SK-N-SH treated with all-trans-retinoic acid at 6 μM for 48 hours (cell line): ENCODE results near the gene MARK1.

Experiments used
- ATAC-seq: fragments of 200-7000 bp; cut with Tn5 transposase; 3 replicates; pipeline ENCODE4 v1.9.1; 2020; ENCODE audit warnings: mild to moderate bottlenecking, moderate library complexity
- ARNTL ChIP-seq: fragments of 450-650 bp; formaldehyde crosslinking; IDR thresholded peaks from 2 replicates; pipeline ENCODE4 v1.5.0; 2020; ENCODE audit warnings: low read depth, mild to moderate bottlenecking, moderate library complexity, borderline replicate concordance
- BACH2 ChIP-seq: fragments of 250-450 bp; sonication (Bioruptor Pico); IDR thresholded peaks from 2 replicates; pipeline ENCODE4 v1.9.0; 2021; ENCODE audit warnings: mild to moderate bottlenecking, borderline replicate concordance
- CSDC2 ChIP-seq: fragments of 250-450 bp; sonication (Bioruptor Pico); IDR thresholded peaks from 2 replicates; pipeline ENCODE4 v1.5.0; 2020; ENCODE audit warnings: mild to moderate bottlenecking, moderate library complexity
- ESRRG ChIP-seq: fragments of 250-450 bp; sonication (Bioruptor Pico); IDR thresholded peaks from 2 replicates; pipeline ENCODE4 v1.6.1; 2021; ENCODE audit warnings: mild to moderate bottlenecking
- GLIS3 ChIP-seq: fragments of 250-450 bp; sonication (Bioruptor Pico); IDR thresholded peaks from 2 replicates; pipeline ENCODE4 v1.5.0; 2020; ENCODE audit warnings: mild to moderate bottlenecking, moderate library complexity
- ISL1 ChIP-seq: fragments of 250-450 bp; sonication (Bioruptor Pico); IDR thresholded peaks from 2 replicates; pipeline ENCODE4 v2.1.2; 2022; ENCODE audit warnings: mild to moderate bottlenecking, moderate library complexity
- OSR1 ChIP-seq: fragments of 250-450 bp; sonication (Bioruptor Pico); IDR thresholded peaks from 2 replicates; pipeline ENCODE4 v1.8.0; 2022; ENCODE audit warnings: moderate library complexity, mild to moderate bottlenecking, inconsistent platforms
- PATZ1 ChIP-seq: fragments of 250-450 bp; sonication (Bioruptor Pico); IDR thresholded peaks from 2 replicates; pipeline ENCODE4 v1.8.0; 2020; ENCODE audit warnings: mild to moderate bottlenecking, moderate library complexity, borderline replicate concordance
- POU6F1 ChIP-seq: fragments of 250-450 bp; sonication (Bioruptor Pico); IDR thresholded peaks from 2 replicates; pipeline ENCODE4 v1.8.0; 2021; ENCODE audit warnings: low read depth, mild to moderate bottlenecking, moderate library complexity, borderline replicate concordance
- PPARA ChIP-seq: fragments of 250-450 bp; sonication (Bioruptor Pico); IDR thresholded peaks from 2 replicates; pipeline ENCODE4 v1.5.0; 2020; ENCODE audit warnings: mild to moderate bottlenecking, borderline replicate concordance
- SNAI2 ChIP-seq: fragments of 250-450 bp; sonication (Bioruptor Pico); IDR thresholded peaks from 2 replicates; pipeline ENCODE4 v1.5.0; 2020; ENCODE audit warnings: mild to moderate bottlenecking, moderate library complexity
- TCF4 ChIP-seq: fragments of 250-450 bp; sonication (Bioruptor Pico); IDR thresholded peaks from 2 replicates; pipeline ENCODE4 v1.8.0; 2021; ENCODE audit warnings: mild to moderate bottlenecking, moderate library complexity, borderline replicate concordance
- TOX ChIP-seq: fragments of 250-450 bp; sonication (Bioruptor Pico); IDR thresholded peaks from 2 replicates; pipeline ENCODE4 v1.8.0; 2021; ENCODE audit warnings: mild to moderate bottlenecking, moderate library complexity, borderline replicate concordance
- ZC3H10 ChIP-seq: fragments of 250-450 bp; sonication (Bioruptor Pico); IDR thresholded peaks from 2 replicates; pipeline ENCODE4 v1.5.1; 2021; ENCODE audit warnings: mild to moderate bottlenecking, moderate library complexity
- ZFP3 ChIP-seq: fragments of 250-450 bp; sonication (Bioruptor Pico); IDR thresholded peaks from 2 replicates; pipeline ENCODE4 v1.5.0; 2020; ENCODE audit warnings: mild to moderate bottlenecking, moderate library complexity
- ZFP30 ChIP-seq: fragments of 450-650 bp; formaldehyde crosslinking; IDR thresholded peaks from 2 replicates; pipeline ENCODE4 v1.5.0; 2022; ENCODE audit warnings: mild to moderate bottlenecking, moderate library complexity
- ZNF565 ChIP-seq: fragments of 450-650 bp; formaldehyde crosslinking; conservative IDR thresholded peaks from 2 replicates; pipeline ENCODE4 v1.5.0; 2020; ENCODE audit warnings: low read depth, mild to moderate bottlenecking, moderate library complexity
- ZNF70 ChIP-seq: fragments of 450-650 bp; formaldehyde crosslinking; IDR thresholded peaks from 2 replicates; pipeline ENCODE4 v1.5.0; 2020; ENCODE audit warnings: mild to moderate bottlenecking, moderate library complexity
- ZNF8 ChIP-seq: fragments of 450-650 bp; formaldehyde crosslinking; IDR thresholded peaks from 2 replicates; pipeline ENCODE4 v1.5.0; 2020; ENCODE audit warnings: mild to moderate bottlenecking, moderate library complexity
- TF ChIP-seq, protein P1 (sequence below): fragments of 250-450 bp; sonication (Bioruptor Pico); IDR thresholded peaks from 2 replicates; pipeline ENCODE4 v1.5.1; 2020; ENCODE audit warnings: low read depth, mild to moderate bottlenecking, moderate library complexity
- TF ChIP-seq, protein P2 (sequence below): fragments of 250-450 bp; sonication (Bioruptor Pico); IDR thresholded peaks from 2 replicates; pipeline ENCODE4 v1.5.0; 2020; ENCODE audit warnings: mild to moderate bottlenecking, moderate library complexity

The MARK1 gene

DNA sequence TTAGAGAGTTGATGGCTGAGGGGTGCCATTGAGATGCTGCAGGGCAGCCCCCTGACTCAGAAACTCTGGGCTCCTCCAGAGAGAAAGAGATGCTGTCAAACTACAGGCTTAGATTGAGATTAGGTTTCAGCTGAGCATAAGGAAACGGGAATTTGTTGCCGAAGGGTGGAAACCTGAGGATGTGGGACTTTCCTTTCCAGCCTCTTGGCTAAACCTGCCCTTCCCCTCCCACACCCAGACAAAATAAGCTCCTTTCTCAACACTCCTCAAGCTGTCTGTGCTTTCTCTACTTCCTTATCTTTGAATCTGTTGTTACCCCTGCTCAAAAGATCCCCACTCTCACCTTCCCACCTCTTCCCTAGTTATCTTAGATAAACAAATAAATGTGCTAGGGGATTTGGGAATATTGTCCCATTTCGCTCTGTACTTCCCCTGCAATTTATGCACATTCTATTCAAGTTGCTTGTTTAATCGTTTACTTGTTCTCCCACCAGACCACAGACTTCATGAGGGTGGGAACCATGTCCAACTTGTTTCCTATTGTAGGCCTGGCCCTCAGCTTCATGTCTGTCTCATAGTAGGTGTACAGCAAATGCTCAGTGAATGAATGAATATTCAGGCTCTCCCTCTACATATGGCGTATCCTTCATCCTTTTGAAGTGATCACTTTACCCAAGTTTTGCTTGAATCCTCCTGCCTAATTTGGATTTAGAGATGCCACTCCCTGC lies 30.6 kb upstream of the MARK1 start:
- ATAC-seq: no peak
- TF ChIP-seq ZNF565 (CRISPR knock-in tag) (no peak), ZC3H10 (CRISPR knock-in tag) (no peak), TCF4 (CRISPR knock-in tag) (no peak)
- TF ChIP-seq, protein P1, sequence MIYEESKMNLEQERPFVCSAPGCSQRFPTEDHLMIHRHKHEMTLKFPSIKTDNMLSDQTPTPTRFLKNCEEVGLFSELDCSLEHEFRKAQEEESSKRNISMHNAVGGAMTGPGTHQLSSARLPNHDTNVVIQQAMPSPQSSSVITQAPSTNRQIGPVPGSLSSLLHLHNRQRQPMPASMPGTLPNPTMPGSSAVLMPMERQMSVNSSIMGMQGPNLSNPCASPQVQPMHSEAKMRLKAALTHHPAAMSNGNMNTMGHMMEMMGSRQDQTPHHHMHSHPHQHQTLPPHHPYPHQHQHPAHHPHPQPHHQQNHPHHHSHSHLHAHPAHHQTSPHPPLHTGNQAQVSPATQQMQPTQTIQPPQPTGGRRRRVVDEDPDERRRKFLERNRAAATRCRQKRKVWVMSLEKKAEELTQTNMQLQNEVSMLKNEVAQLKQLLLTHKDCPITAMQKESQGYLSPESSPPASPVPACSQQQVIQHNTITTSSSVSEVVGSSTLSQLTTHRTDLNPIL (CRISPR knock-in tag): no peak

DNA sequence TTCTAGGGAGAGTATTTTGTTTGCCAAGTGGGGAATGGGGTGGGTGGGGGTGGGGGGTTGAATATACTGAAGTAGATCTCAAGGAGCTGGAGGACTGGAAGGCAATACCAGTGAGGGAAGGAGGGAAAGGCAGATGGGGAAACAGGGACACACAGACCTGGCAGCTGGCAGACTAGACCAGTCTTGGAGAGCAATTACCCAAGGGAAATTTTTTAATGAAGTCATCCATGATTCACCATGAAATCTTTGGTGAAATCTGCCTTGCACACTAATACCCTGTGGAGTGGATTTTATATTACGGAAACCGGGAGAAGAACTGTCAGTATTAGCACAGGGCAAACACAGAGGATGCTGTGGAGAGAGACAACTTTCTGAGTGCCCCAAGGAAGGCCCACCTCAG lies 29.7 kb upstream of the MARK1 start:
- TF ChIP-seq ISL1: no peak
- TF ChIP-seq, protein P1 (CRISPR knock-in tag): no peak
- TF ChIP-seq OSR1 (CRISPR knock-in tag): no peak
- TF ChIP-seq PATZ1: no peak
- TF ChIP-seq ARNTL (CRISPR knock-in tag): no peak
- no peak for TF ChIP-seq ZFP3 (CRISPR knock-in tag)
- no peak for TF ChIP-seq TCF4 (CRISPR knock-in tag)
- no peak for TF ChIP-seq POU6F1
- no peak for TF ChIP-seq ZNF70
- no peak for TF ChIP-seq TOX
- TF ChIP-seq BACH2: no peak
- TF ChIP-seq CSDC2: no peak
- no peak for TF ChIP-seq ZNF8 (CRISPR knock-in tag)
- no peak for TF ChIP-seq GLIS3 (CRISPR knock-in tag)
- TF ChIP-seq, protein P2, sequence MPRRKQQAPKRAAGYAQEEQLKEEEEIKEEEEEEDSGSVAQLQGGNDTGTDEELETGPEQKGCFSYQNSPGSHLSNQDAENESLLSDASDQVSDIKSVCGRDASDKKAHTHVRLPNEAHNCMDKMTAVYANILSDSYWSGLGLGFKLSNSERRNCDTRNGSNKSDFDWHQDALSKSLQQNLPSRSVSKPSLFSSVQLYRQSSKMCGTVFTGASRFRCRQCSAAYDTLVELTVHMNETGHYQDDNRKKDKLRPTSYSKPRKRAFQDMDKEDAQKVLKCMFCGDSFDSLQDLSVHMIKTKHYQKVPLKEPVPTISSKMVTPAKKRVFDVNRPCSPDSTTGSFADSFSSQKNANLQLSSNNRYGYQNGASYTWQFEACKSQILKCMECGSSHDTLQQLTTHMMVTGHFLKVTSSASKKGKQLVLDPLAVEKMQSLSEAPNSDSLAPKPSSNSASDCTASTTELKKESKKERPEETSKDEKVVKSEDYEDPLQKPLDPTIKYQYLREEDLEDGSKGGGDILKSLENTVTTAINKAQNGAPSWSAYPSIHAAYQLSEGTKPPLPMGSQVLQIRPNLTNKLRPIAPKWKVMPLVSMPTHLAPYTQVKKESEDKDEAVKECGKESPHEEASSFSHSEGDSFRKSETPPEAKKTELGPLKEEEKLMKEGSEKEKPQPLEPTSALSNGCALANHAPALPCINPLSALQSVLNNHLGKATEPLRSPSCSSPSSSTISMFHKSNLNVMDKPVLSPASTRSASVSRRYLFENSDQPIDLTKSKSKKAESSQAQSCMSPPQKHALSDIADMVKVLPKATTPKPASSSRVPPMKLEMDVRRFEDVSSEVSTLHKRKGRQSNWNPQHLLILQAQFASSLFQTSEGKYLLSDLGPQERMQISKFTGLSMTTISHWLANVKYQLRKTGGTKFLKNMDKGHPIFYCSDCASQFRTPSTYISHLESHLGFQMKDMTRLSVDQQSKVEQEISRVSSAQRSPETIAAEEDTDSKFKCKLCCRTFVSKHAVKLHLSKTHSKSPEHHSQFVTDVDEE: no peak
- no peak for TF ChIP-seq PPARA
- TF ChIP-seq ZNF565 (CRISPR knock-in tag): no peak
- ATAC-seq: peak; percentile 88

- peak; percentile 27; the same call in 2 of the 3 replicates for ATAC-seq
Measured at GRCh38 chr1:220500372-220500771, 27.6 kb upstream of the MARK1 start.

DNA sequence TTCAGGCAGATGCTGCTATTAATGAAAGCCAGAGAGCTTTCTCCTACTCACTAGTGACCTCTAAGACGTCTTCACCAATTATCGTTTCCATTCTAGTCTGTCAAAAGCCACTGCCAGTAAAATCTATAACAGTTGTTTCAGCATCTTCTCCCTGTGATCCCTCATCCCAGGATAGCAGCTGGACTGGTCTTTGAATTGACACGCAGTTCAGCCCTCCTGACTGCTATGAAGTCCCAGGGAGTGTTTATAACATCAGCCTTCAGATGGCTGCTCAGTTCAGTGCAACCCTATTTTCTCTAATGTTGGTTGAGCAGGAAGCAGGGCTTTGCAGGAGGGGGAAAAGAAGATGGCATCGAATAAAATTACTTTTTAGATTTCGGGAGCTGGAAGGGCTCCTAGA lies 23.6 kb upstream of the MARK1 start:
- ATAC-seq: no peak
- TF ChIP-seq GLIS3 (CRISPR knock-in tag) (no peak), CSDC2 (no peak), PPARA (no peak), TCF4 (CRISPR knock-in tag) (no peak), SNAI2 (no peak), ZNF8 (CRISPR knock-in tag) (no peak), ARNTL (CRISPR knock-in tag) (no peak), ZFP30 (no peak), TOX (no peak), POU6F1 (no peak), OSR1 (CRISPR knock-in tag) (no peak)
- TF ChIP-seq, protein P2: no peak

More at GRCh38 chr1:220500372-220500771, 27.6 kb upstream of the MARK1 start:
- no peak for TF ChIP-seq ZC3H10 (CRISPR knock-in tag)
- TF ChIP-seq ARNTL (CRISPR knock-in tag): no peak
- no peak for TF ChIP-seq ZNF70
- TF ChIP-seq ISL1: no peak
- no peak for TF ChIP-seq CSDC2
- TF ChIP-seq SNAI2: no peak
- TF ChIP-seq ESRRG: no peak
